ENCODE results near the gene PPP6R1. TPM values are rescaled to one million over a fixed set of nuclear protein-coding genes. Genes with fewer than 3 reads are reported as not detected.

Gene PPP6R1
- total and polyA plus RNA-seq, 2 experiments from 2014 or later, result 37.1 to 76.0 TPM

GRCh38 chr19:55209693-55210472 lies 48.9 kb downstream of the PPP6R1 start:
- Histone ChIP-seq H3K4me3 (no peak overlapping the region), H2AFZ (no peak overlapping the region), H3K9me3 (ENCODE audit: low read depth) (no peaks in the 10 kb centered on the region), H3K9me2 (replicated peaks; ENCODE audit: insufficient read depth) (no peaks in the 10 kb centered on the region), H3K27ac (peak overlapping the region; percentile 96), H3K79me2 (peaks cover 4% of the 10 kb centered on the region), H3K4me1 (ENCODE audit: insufficient read depth) (peaks cover 23% of the 10 kb centered on the region), H3K36me3 (replicated peaks; ENCODE audit: insufficient read depth, low read depth) (no peaks in the 10 kb centered on the region), H3K4me2 (peak overlapping the region; percentile 14), H4K20me1 (ENCODE audit: insufficient read depth, poor library complexity, severe bottlenecking) (no peaks in the 10 kb centered on the region), H3K27me3 (no peaks in the 10 kb centered on the region)
- 72% methylated on average over 15 of the region's 17 CpGs for WGBS (ENCODE audit: low lambda C conversion rate, missing lambda C conversion rate)
- no peak for TF ChIP-seq EZH2 (IDR thresholded peaks at IDR 0.05; ENCODE audit: borderline replicate concordance)
- TF ChIP-seq EZH2phosphoT487 (IDR thresholded peaks at IDR 0.05; ENCODE audit: low read depth, severe bottlenecking, unreplicated experiment), result no peak
- TF ChIP-seq CTCF (IDR thresholded peaks at IDR 0.05; ENCODE audit: poor library complexity), result no peak
- peak; percentile 79 for DNase-seq (ENCODE audit: low spot score)

- Histone ChIP-seq H3K4me3 (no peak within 1 kb of the TSS), H3K9me2 (replicated peaks; ENCODE audit: insufficient read depth) (no peaks in the 10 kb centered on the region), H3K36me3 (replicated peaks; ENCODE audit: insufficient read depth, low read depth) (no peaks in the 10 kb centered on the region), H3K4me1 (ENCODE audit: insufficient read depth) (peaks cover 23% of the 10 kb centered on the region), H3K79me2 (peaks cover 4% of the 10 kb centered on the region), H3K9me3 (ENCODE audit: low read depth) (no peaks in the 10 kb centered on the region), H2AFZ (no peak within 1 kb of the TSS), H3K27ac (peak within 1 kb of the TSS; percentile 96), H4K20me1 (ENCODE audit: insufficient read depth, poor library complexity, severe bottlenecking) (no peaks in the 10 kb centered on the region), H3K4me2 (peak within 1 kb of the TSS; percentile 14), H3K27me3 (no peaks in the 10 kb centered on the region)
- TF ChIP-seq EZH2 (IDR thresholded peaks at IDR 0.05; ENCODE audit: borderline replicate concordance) (no peak), CTCF (IDR thresholded peaks at IDR 0.05; ENCODE audit: poor library complexity) (no peak), EZH2phosphoT487 (IDR thresholded peaks at IDR 0.05; ENCODE audit: low read depth, severe bottlenecking, unreplicated experiment) (no peak)
- 70% methylated on average over 13 of the region's 18 CpGs for WGBS (ENCODE audit: low lambda C conversion rate, missing lambda C conversion rate)
- DNase-seq (ENCODE audit: low spot score), result peak; percentile 54
Measured at GRCh38 chr19:55208880-55209692, 49.7 kb downstream of the PPP6R1 start, which contains the start of gene PTPRH. Gene PTPRH, minus strand, starts transcription at chr19:55209501. Its CDS starts 68 bp downstream, at chr19:55209433.

- no peak overlapping the region for H3K4me3 ChIP-seq
- H3K4me1 ChIP-seq (ENCODE audit: insufficient read depth), result peaks cover 23% of the 10 kb centered on the region
- H3K9me2 ChIP-seq (replicated peaks; ENCODE audit: insufficient read depth), result no peaks in the 10 kb centered on the region
- H4K20me1 ChIP-seq (ENCODE audit: insufficient read depth, poor library complexity, severe bottlenecking), result no peaks in the 10 kb centered on the region
- DNase-seq (ENCODE audit: low spot score), result peak; percentile 96
- TF ChIP-seq CTCF (IDR thresholded peaks at IDR 0.05; ENCODE audit: poor library complexity) (no peak), EZH2phosphoT487 (IDR thresholded peaks at IDR 0.05; ENCODE audit: low read depth, severe bottlenecking, unreplicated experiment) (no peak), EZH2 (IDR thresholded peaks at IDR 0.05; ENCODE audit: borderline replicate concordance) (no peak)
- H2AFZ ChIP-seq, result no peak overlapping the region
- no peaks in the 10 kb centered on the region for H3K36me3 ChIP-seq (replicated peaks; ENCODE audit: insufficient read depth, low read depth)
- 30% methylated on average over 29 of the region's 29 CpGs for WGBS (ENCODE audit: low lambda C conversion rate, missing lambda C conversion rate)
- H3K27me3 ChIP-seq, result no peaks in the 10 kb centered on the region
- H3K9me3 ChIP-seq (ENCODE audit: low read depth), result no peaks in the 10 kb centered on the region
- peaks cover 4% of the 10 kb centered on the region for H3K79me2 ChIP-seq
- H3K4me2 ChIP-seq, result peak overlapping the region; percentile 76
- H3K27ac ChIP-seq, result peak overlapping the region; percentile 93
Measured at GRCh38 chr19:55206664-55207500, 51.9 kb downstream of the PPP6R1 start.

Measured in hepatocyte (in vitro differentiated cells).